ENCODE results near the gene LRRC10B. TPM values are rescaled to one million over a fixed set of nuclear protein-coding genes. Genes with fewer than 3 reads are reported as not detected.

The LRRC10B gene
- total RNA-seq, 1 experiment from 2014 or later: 0.39 TPM

DNA sequence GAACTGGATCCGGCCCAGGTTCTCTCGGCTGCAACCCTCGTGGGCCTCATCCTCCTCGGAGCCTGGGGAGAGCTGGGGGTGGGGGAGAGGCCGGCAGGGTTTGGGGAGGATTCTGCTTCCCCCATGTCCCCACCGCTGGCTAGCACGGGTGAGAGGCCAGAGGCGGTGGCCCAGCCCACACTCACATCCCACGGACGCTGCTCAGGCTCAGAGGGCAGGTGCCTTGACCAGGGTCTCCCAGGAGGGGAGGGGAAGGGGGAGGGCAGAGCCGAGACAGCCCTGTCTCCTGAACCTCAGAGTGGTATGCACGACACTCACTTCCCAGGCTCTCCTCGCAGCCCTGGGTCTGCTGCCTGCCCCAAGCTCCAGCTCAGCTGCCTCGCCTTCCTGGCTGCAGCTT lies 19.6 kb downstream of the LRRC10B start:
- H3K56ac ChIP-seq (ENCODE audit: insufficient read length, low read depth, low read length): no peak overlapping the region
- TF ChIP-seq, protein P1, sequence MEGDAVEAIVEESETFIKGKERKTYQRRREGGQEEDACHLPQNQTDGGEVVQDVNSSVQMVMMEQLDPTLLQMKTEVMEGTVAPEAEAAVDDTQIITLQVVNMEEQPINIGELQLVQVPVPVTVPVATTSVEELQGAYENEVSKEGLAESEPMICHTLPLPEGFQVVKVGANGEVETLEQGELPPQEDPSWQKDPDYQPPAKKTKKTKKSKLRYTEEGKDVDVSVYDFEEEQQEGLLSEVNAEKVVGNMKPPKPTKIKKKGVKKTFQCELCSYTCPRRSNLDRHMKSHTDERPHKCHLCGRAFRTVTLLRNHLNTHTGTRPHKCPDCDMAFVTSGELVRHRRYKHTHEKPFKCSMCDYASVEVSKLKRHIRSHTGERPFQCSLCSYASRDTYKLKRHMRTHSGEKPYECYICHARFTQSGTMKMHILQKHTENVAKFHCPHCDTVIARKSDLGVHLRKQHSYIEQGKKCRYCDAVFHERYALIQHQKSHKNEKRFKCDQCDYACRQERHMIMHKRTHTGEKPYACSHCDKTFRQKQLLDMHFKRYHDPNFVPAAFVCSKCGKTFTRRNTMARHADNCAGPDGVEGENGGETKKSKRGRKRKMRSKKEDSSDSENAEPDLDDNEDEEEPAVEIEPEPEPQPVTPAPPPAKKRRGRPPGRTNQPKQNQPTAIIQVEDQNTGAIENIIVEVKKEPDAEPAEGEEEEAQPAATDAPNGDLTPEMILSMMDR (conservative IDR thresholded peaks at IDR 0.05): no peak
- no peak overlapping the region for H3K14ac ChIP-seq (ENCODE audit: insufficient read depth, low read length)

More for the DNA sequence above, 19.6 kb downstream of the LRRC10B start:
- peaks cover 0 to 5% (median 0%) of the 10 kb centered on the region in 3 experiments; a peak in 2 of 7 replicates for H3K36me3 Mint-ChIP-seq (ENCODE audit: insufficient read depth in 1 of 3, low read depth in 3 of 3)
- Histone ChIP-seq H2AFZ (ENCODE audit: low read length) (no peak overlapping the region), H3K4me1 (ENCODE audit: insufficient read depth, low read length) (no peaks in the 10 kb centered on the region; the same call in 1 of the 2 replicates), H3K79me2 (ENCODE audit: insufficient read depth, low read length) (no peaks in the 10 kb centered on the region), H2BK12ac (ENCODE audit: insufficient read length, low read depth, low read length) (no peak overlapping the region), H3K9ac (ENCODE audit: extremely low read depth, insufficient read length, low read length) (no peak overlapping the region), H2BK5ac (ENCODE audit: insufficient read length, low read length) (no peak overlapping the region), H2BK20ac (ENCODE audit: low read depth, low read length, poor library complexity, severe bottlenecking) (no peak overlapping the region), H3K27ac (ENCODE audit: insufficient read length, low read depth, low read length) (no peak overlapping the region), H2AK5ac (ENCODE audit: insufficient read length, low read length) (no peak overlapping the region), H3K27me3 (ENCODE audit: insufficient read depth, low read length) (no peaks in the 10 kb centered on the region), H2BK120ac (ENCODE audit: low read depth, low read length, poor library complexity, severe bottlenecking) (no peak overlapping the region), H3K23ac (ENCODE audit: insufficient read length, low read depth, low read length) (no peak overlapping the region), H2BK15ac (ENCODE audit: low read depth, low read length) (no peak overlapping the region), H3T11ph (ENCODE audit: low read length) (no peak overlapping the region), H3K79me1 (ENCODE audit: insufficient read depth, low read depth, low read length, poor library complexity, severe bottlenecking) (no peaks in the 10 kb centered on the region), H3K4me2 (ENCODE audit: insufficient read depth, insufficient read length, low read length) (no peak overlapping the region), H3K4ac (ENCODE audit: low read depth, low read length) (no peak overlapping the region), H3K23me2 (ENCODE audit: insufficient read length, low read depth, low read length, poor library complexity, severe bottlenecking) (no peaks in the 10 kb centered on the region), H3K18ac (ENCODE audit: insufficient read length, low read depth, low read length) (no peak overlapping the region), H4K20me1 (ENCODE audit: control insufficient read depth, insufficient read depth, insufficient read length) (no peaks in the 10 kb centered on the region), H4K5ac (ENCODE audit: insufficient read length, low read depth, low read length) (no peak overlapping the region), H3K9me3 (ENCODE audit: control insufficient read depth, low read depth, low read length) (no peaks in the 10 kb centered on the region), H4K91ac (ENCODE audit: insufficient read length, low read depth, low read length) (no peak overlapping the region), H4K8ac (replicated peaks; ENCODE audit: insufficient read length, low read depth, low read length) (no peak overlapping the region)
- DNase-seq: no peak
- peaks cover 6% of the 10 kb centered on the region for H3K27me3 Mint-ChIP-seq (ENCODE audit: low read depth)
- no CpG with 5 or more reads among the region's 14 CpGs for WGBS (ENCODE audit: extremely low coverage, insufficient read length, low lambda C conversion rate)
- no peak overlapping the region for H3K27ac Mint-ChIP-seq
- no peaks in the 10 kb centered on the region for H3K9me3 Mint-ChIP-seq
- H3K4me1 Mint-ChIP-seq: peaks cover 7 to 19% of the 10 kb centered on the region in 2 experiments
- H3K4me3 Mint-ChIP-seq: no peak overlapping the region
